Kidney (tissue), 14 donors: ENCODE measurements around the gene MTX3. TPM values are rescaled to one million over a fixed set of nuclear protein-coding genes. Genes with fewer than 3 reads are reported as not detected.
A peak's percentile ranks its signal among the peaks of the same experiment; 100 is the strongest.

Experiments used
- DNase-seq, 5 donors: peaks; one replicate each; pipeline ENCODE4 v3.0.0-alpha.2; 2013 to 2020
- FAIRE-seq: peaks from 2 replicates; lab custom pipeline; 2012; peaks lifted over from hg19 to GRCh38; lab: Jason Lieb, UNC
- H3K27ac ChIP-seq, 2 donors: one replicate each; pipeline ENCODE4 v1.7.0; 2013; ENCODE audit warnings: low read depth in 2 of 2, low read length in 2 of 2, inconsistent platforms in 1 of 2
- H3K27me3 ChIP-seq: one replicate; pipeline ENCODE4 v1.7.1; 2013; ENCODE audit warnings: low read length, inconsistent platforms; ENCODE audit not compliant: control insufficient read depth, insufficient read depth
- H3K36me3 ChIP-seq, 3 donors: one replicate each; pipeline versions ENCODE4 v1.7.0 to v1.7.1; 2013; ENCODE audit warnings: low read length in 3 of 3, control low read depth in 1 of 3, inconsistent platforms in 1 of 3; ENCODE audit not compliant: insufficient read depth in 3 of 3, control insufficient read depth in 2 of 3
- H3K4me1 ChIP-seq, 3 donors: one replicate each; pipeline versions ENCODE4 v1.7.0 to v1.7.1; 2013; ENCODE audit warnings: low read length in 3 of 3, inconsistent platforms in 1 of 3, low read depth in 1 of 3; ENCODE audit not compliant: control insufficient read depth in 2 of 3, insufficient read depth in 2 of 3
- H3K4me3 ChIP-seq, 3 donors: one replicate each; pipeline versions ENCODE4 v1.7.0 to v1.8.1; 2013; ENCODE audit warnings: low read length in 3 of 3, control low read depth in 1 of 3, inconsistent platforms in 1 of 3
- H3K9ac ChIP-seq, 3 donors: one replicate each; pipeline versions ENCODE4 v1.7.0 to v1.7.1; 2013; ENCODE audit warnings: low read length in 3 of 3, control low read depth in 1 of 3, inconsistent platforms in 1 of 3
- H3K9me3 ChIP-seq, 3 donors: one replicate each; pipeline versions ENCODE4 v1.7.0 to v1.7.1; 2013; ENCODE audit warnings: low read length in 3 of 3, control low read depth in 1 of 3, inconsistent platforms in 1 of 3; ENCODE audit not compliant: control insufficient read depth in 2 of 3, insufficient read depth in 1 of 3
- intact Hi-C: fragments of 100-400 bp; cut with DNase I; formaldehyde crosslinking; loops from one replicate; pipeline ENCODE4 v1.11.1; 2022
- polyA plus RNA-seq: library from polyadenylated mRNA; stranded (reverse); fragments of 350-450 nt; fragmentation: Illumina TruSeq; extraction: RNeasy Lipid Tissue Mini Kit (QIAGEN cat#74804); gene quantifications from one replicate; pipeline ENCODE4 v1.2.3, GENCODE V29; 2014; ENCODE audit warnings: low read depth, low replicate concordance; ENCODE audit not compliant: insufficient read depth
- total RNA-seq: library from RNA; stranded (reverse); fragmentation: NEBNext Ultra II Directional; extraction: Animal tissue kit (Norgen Biotek cat#: 25700); gene quantifications from one replicate; pipeline ENCODE4 v1.2.1, GENCODE V29; 2021
- TF ChIP-seq, protein P1 (sequence below): IDR thresholded peaks from 3 replicates; pipeline ENCODE4 v1.5.1; 2012; ENCODE audit warnings: mild to moderate bottlenecking, moderate library complexity, borderline replicate concordance; ENCODE audit not compliant: insufficient read depth; ENCODE audit errors: extremely low read depth
- donor health status: control.
- donor health status: control.
- donor health status: control.
- donor health status: control.
- donor health status: control.
- donor health status: DM: yes; HTN: yes; CAD: no.
- donor health status: Normal renal cell carcinoma (clear cell type).

The MTX3 gene
- total and polyA plus RNA-seq, 2 donors from 2014 or later, result 6.1 to 18.7 TPM

DNA sequence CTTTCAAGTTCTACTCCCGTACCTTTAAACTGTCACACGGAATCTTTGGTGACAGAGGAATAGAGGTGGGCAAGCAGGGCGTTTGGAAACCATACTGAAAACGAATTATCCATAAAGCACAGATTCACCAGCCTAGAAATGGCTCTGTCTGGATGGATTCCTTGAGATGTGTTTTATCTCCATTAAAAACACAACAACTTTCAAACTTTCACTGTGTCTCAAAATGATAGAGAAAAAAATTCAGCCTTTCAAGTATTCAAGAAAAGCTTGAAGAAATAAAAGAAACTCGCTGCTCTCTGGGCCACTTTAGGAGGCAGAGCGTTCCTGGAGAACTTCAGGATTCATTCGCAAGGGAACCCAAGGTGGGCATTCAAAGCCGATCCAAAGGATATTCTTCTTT, 43.5 kb upstream of the MTX3 start:
- Histone ChIP-seq H3K27me3 (peaks cover 7% of the 10 kb centered on the region), H3K9ac (no peak overlapping the region), H3K27ac (no peak overlapping the region), H3K4me3 (peak overlapping the region in 1 of 3 donors; percentile 60), H3K4me1 (no peaks in the 10 kb centered on the region), H3K36me3 (no peaks in the 10 kb centered on the region), H3K9me3 (no peaks in the 10 kb centered on the region)
- intact Hi-C loops, result no loop called here
- FAIRE-seq (no peak), DNase-seq (peak in 2 of 5 donors; percentile 17 to 31)
- TF ChIP-seq, protein P1, sequence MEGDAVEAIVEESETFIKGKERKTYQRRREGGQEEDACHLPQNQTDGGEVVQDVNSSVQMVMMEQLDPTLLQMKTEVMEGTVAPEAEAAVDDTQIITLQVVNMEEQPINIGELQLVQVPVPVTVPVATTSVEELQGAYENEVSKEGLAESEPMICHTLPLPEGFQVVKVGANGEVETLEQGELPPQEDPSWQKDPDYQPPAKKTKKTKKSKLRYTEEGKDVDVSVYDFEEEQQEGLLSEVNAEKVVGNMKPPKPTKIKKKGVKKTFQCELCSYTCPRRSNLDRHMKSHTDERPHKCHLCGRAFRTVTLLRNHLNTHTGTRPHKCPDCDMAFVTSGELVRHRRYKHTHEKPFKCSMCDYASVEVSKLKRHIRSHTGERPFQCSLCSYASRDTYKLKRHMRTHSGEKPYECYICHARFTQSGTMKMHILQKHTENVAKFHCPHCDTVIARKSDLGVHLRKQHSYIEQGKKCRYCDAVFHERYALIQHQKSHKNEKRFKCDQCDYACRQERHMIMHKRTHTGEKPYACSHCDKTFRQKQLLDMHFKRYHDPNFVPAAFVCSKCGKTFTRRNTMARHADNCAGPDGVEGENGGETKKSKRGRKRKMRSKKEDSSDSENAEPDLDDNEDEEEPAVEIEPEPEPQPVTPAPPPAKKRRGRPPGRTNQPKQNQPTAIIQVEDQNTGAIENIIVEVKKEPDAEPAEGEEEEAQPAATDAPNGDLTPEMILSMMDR, result no peak

DNA sequence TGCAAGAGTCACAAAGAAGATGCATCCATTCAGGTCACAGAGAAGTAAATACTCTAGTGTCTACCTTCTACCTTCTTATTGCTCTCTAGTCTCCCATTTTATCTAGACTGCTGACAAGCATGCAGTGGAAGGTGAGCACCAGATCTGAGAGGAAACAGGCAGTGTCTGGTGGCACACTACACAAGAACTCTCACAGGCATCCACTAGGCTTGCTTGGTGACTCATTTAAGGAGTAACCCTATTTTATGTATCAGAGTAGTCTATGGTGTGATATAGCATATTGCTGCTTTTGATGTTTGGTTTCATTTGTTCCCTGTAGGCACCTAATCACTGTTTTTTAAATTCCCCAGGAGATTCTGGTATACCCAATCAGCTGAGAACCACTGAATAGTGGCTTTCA, 42.5 kb upstream of the MTX3 start:
- TF ChIP-seq, protein P1, result no peak
- no peak overlapping the region for H3K4me3 ChIP-seq
- intact Hi-C loops, result no loop called here

DNA sequence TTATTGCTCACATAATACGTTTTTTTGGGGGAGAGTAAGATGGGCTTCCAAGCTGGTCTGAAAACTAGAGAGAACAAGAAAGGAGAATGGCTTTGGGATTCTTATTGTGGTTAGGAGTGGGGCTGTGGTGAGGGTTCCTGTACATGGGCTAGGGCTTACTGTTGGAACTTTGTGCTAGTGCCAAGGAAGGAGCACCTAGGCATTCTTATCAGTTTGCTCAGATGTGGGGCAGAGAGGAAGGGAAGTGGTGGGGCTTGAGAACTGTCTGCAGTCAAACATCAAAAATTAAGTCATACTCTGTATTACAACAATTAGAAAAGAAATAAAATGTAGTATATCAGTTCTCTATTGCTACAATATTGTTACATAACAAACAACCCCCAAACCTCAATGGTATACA, 40.0 kb upstream of the MTX3 start:
- Histone ChIP-seq H3K36me3 (no peaks in the 10 kb centered on the region), H3K4me3 (no peak overlapping the region), H3K9ac (no peak overlapping the region), H3K9me3 (no peaks in the 10 kb centered on the region), H3K27ac (no peak overlapping the region), H3K4me1 (no peaks in the 10 kb centered on the region), H3K27me3 (peaks cover 7% of the 10 kb centered on the region)
- FAIRE-seq, result no peak
- intact Hi-C loops, result no loop called here
- DNase-seq, result no peak
- TF ChIP-seq, protein P1, result no peak

More for the DNA sequence above, 42.5 kb upstream of the MTX3 start:
- H3K9me3 ChIP-seq, result no peaks in the 10 kb centered on the region
- FAIRE-seq (no peak), DNase-seq (no peak)
- H3K4me1 ChIP-seq, result no peaks in the 10 kb centered on the region
- peaks cover 7% of the 10 kb centered on the region for H3K27me3 ChIP-seq
- H3K36me3 ChIP-seq, result no peaks in the 10 kb centered on the region
- no peak overlapping the region for H3K27ac ChIP-seq
- H3K9ac ChIP-seq, result no peak overlapping the region

DNA sequence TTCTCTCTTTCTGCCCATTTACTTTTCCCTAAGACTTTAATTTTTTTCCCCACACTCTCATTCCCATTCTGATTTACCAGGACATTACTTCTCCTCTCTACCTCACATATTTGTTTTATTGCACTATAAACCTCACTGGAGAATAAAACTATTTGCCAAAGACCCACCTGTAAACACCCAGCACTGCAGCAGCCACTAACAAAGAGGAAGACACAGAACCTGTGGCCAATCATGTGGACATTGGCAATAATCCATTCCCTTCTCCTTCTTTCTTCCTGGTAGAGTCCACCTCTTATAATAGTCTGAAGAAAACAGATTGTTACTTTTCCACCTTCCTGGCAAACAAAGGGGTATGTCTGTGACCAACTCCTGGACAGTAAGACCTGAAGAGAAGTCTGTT, 35.8 kb upstream of the MTX3 start:
- no peaks in the 10 kb centered on the region for H3K27me3 ChIP-seq
- H3K27ac ChIP-seq, result no peak overlapping the region
- H3K9me3 ChIP-seq, result no peaks in the 10 kb centered on the region
- no peak overlapping the region for H3K9ac ChIP-seq
- DNase-seq (no peak), FAIRE-seq (no peak)
- no peaks in the 10 kb centered on the region for H3K36me3 ChIP-seq
- TF ChIP-seq, protein P1, result no peak
- H3K4me3 ChIP-seq, result no peak overlapping the region
- H3K4me1 ChIP-seq, result no peaks in the 10 kb centered on the region
- intact Hi-C loops, result no loop called here
